Measurements from ENCODE around the gene ELFN2. TPM values are rescaled to one million over a fixed set of nuclear protein-coding genes. Genes with fewer than 3 reads are reported as not detected.

ELFN2 gene
- total RNA-seq, 1 donor from 2014 or later: 0.05 TPM

DNA sequence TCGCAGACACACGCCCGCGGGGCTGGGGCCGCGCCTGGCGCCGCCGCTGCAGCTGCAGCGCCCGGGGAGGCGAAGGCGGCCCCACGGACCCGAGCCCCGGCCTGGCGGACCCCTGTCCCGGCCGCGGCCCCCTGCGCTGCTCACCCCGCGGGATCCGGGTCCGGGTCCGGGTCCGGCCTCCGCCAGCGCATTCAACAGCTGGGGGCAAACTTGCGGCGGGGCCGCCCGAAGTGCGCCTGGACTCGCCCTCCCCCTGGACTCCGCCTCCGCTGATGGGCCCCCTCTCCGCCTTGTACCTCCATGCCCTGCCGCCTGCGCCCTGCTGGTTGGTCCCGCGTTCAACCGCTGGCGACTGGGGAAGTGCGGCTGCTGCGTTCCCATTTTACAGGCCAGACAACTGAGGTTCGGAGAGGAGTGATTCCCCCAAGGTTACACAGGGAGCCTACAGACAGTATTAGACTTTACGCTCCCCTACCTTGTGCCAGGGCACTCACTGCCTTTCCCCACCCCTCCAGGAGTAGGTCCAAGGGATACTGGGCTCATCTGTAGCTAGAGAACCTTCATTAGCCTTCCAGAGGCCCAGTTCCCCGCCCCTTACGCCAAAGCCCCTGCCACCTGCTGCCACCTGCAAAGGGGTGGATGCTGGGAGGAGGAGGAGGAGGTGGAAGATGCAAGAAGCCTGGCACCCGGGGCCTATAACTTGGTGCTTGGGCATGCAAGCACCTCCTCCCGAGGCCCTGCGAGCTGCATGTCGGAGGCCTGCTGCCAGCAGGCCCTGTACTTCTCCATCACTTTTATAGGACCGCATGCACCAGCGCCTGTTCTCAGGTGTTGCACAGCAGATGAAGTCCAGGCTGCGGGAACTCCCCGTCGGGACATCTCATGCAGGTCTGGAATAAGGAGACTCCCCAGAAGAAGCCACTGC lies 694 bp upstream of the ELFN2 start:
- no peak for DNase-seq (ENCODE audit: low read depth)

DNA sequence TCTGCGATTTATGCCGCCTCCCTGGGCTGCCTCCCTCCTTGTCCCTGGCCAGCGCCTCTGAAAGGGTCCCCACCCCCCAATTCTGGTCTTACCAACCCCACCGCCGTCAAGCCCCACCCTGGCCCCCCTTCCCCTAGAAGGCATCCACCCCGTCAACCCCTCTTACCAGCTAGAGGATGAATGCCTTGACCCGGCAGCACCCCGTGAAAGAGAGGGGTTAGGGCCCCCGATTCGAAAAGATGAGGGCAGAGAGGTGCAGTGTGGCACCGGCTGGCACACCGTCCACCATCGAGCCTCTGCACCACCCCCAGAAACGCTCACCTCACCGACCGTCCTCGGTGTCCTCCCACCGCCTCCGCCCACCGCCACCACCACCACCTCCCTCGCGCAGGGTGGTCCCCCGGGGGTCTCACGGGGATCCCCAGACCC lies 559 bp downstream of the ELFN2 start:
- DNase-seq (ENCODE audit: low read depth): no peak

DNA sequence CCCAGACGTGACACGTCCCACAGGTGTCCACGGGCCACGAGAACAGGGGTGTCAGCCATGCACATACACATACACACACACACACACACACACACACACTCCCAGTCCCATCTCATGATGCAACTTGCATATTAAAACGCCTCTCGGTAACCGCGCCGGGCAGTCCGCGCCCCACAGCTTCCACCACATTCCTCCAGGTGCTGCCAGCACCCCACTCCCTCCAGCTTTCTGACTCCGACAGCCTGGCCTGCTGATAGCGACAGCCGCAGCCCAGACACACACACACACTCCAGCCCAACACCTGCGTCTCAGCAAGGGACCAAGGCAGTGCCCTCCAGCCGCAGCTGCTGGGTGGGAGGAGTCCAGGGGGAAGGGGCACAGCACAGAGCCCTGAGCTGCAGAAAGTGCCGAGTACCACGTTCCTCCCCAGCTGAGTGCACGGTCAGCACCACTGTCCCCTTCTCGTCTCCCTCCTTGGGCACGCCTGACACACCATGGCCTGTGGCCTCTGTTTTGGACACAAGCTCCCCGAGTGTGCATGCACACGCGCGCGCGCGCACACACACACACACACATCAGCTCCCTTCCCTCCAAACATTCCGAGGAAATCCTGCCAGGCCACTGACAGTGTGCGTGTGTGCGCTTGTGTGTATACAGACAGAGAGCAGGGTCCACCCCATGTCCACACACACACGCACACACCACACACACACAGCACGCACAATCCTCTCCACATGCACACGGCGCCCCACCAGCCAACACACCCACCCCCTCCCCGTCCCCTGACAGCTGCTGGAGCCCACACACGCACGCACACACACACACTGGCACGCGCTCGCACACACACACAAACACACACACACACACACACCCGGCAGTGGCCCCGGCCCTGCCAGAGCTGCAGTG lies 1.2 kb downstream of the ELFN2 start:
- peak; percentile 75 for DNase-seq (ENCODE audit: low read depth)

DNA sequence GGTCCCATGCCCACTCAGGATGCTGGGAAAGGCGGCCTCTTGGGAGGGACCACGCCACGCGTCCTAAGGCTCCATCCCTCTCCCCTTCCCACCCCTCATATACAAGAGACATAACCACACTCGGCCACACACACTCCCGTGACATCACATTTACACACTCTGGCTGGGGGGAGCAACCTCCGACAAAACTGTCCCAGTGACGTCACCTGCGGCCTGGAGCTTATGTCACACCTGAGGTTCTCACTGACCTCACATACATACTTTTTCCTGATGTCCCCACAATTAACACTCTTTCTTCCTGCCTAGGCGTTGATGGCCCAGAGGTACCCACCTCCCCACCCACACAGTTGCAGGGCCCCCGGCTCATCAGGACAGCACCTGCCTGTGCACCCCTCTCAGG lies 1.9 kb downstream of the ELFN2 start:
- DNase-seq (ENCODE audit: low read depth): no peak

DNA sequence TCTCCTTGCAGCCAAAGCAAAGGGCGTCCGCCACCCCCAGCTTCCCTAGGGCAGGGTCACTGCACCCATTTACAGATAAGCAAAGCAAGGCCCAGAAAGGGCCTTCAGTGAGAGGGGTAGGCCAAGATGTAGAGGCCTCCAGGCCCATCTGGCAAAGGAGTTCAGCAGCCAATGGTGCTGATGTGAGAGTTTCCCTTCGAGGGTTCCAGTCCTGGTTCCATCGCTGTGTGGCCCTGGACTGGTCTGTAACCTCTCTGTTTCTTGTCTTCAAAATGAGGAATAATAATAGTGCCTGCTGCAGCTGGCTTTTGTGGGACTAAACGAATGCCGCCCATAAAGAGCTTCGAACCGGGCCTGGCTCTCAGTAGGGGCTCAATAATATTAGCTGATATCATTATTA lies 4.0 kb downstream of the ELFN2 start:
- DNase-seq (ENCODE audit: low read depth): no peak

DNA sequence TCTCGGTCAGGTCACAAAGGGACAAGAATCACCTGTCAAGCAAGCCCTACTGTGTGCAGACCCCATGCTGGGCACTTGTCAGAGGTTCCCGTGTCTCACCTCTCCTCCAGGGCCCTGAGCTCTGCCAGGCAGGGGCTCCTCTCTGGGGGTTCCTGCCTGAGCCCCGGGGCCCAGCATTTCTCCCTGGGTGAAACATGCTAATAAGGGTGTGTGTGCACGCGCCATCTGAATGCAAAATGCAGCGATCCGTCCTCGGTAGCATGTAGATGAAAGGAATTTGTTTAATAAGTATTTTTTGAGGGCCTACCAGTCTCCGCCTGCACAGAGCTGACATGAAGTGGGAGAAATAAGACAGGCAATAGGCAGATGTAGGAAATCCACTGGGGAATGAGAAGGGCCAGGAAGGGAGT lies 5.8 kb downstream of the ELFN2 start:
- DNase-seq (ENCODE audit: low read depth): no peak

DNA sequence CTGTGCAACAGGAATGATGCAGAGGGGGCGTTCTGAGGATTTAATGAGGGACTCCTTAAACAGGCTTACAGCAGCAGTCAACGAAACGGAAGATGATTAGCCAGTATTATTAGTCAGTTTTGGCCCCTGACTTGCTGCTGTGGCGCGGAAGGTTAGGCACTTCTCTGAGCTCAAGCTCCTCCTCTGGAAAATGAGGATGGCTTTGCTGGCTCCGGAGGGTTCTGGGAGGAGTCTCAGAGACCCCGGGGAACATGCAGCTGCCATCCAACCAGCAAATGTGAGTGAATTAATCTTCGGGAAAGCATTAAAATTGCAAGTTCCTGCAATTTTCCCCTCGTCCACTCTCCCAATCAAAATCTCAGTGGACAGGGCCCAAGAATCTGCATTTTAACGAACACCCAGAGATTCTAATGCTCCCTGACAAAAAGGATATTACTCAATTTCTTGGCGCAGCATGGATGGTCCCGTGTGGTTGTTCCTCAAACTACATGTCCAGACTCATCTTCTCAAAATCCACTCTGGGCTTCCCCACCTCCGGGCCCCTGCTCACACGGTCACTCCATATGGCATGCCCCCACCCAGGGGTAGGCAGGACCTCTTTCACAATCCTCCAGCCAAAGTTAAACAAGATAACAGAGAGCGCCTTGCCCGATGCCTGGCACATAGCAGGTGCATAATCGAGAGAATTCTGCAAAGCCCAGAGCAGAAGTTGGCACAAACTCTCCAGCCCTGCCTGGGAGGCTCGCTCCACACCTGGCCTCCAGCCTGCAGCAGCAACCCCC lies 6.4 kb downstream of the ELFN2 start:
- DNase-seq (ENCODE audit: low read depth): no peak

DNA sequence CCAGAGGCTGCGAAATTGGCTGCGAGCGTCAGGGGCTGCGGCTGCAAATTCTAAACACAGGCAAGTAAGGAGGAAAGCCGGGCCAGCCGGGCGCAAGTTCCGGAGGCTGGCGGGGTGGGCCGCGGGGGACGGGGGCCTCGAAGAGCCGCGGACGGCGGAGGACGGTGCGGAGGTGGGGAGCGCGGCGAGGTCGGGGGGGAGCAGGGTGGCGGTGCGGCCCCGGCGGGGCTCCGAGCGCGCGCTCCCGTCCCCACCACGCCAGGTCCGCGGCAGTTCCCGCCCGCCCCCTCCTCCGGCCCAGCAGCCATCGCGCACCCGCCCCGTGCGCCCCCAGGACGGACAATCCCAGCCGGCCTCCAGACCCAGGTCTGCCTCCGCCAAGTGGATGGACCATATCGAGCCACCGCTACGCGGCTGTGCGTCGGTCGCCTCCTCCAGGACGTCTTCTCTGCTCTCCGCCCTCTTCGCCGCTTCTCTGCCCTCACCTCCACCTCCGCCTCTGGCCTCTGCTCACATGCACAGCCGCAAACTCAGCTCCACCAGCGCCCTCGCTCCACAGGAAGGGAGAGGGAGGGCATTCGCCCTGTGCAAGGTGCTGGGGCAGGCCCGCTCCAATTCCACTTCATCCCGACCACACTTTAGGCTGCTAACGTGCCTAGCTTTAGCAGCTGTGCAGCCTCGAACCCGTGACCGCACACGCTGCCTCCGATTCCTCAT lies 7.2 kb downstream of the ELFN2 start:
- DNase-seq (ENCODE audit: low read depth): no peak

DNA sequence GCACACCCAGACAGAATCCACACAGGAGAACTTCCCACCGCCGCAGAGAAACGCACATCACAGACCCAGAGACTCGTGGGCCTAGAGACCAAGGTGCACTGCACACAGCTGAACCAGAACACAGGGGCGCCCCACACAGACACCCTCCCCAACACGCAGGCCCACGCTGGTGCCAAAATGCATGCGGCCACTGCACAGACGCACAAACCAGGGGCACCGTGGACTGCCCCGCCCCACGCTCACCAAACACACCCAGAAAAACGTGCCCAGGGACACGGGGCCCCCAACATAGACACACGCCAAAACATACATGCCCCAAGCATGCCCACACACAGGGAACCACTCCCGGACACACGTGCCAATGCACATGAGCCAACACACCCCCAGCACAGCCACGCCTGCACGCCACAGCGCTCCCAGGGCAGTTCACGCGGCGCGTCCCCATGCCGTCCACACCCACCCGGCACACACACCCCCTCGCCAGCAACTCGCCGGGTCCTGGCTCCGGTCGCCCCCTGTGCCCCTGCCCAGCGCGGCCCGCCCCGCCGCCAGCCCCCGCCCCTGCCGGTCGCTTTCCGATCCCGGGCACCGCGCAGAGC lies 7.8 kb downstream of the ELFN2 start:
- no peak for DNase-seq (ENCODE audit: low read depth)

DNA sequence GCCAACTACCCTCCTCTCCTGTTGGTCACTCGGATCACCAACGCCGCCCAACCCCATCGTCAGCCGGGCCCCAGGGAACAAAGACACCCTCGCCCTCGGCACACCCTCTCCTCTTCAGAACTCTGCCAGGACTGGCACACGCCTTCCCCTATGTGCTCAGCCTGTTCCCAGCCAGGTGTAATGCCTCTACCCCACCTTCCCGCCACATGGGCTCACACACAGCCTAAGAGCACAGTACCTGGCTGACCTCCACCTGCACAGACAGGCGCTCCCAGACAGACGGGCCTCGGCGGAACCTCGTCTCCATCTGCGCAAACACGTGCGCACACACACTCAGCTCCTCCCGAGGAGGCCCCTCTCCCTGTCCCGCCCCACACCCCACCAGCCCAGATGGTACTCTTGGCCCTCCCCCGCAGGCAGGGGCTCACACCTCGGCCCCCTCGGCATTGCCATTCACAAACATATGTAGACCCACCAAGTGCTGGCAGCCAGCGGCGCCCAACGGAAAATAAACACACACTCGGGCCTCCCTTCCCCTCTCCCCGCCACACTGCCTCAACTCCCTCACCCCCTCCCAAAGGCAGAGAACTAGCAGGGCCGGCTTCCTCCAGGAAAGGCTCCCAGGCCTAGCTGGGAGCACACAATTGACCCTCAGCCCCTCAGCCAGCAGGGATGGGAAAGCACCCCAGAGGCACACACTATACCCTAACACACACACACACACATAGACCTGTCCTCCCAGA lies 8.5 kb downstream of the ELFN2 start:
- no peak for DNase-seq (ENCODE audit: low read depth)

DNA sequence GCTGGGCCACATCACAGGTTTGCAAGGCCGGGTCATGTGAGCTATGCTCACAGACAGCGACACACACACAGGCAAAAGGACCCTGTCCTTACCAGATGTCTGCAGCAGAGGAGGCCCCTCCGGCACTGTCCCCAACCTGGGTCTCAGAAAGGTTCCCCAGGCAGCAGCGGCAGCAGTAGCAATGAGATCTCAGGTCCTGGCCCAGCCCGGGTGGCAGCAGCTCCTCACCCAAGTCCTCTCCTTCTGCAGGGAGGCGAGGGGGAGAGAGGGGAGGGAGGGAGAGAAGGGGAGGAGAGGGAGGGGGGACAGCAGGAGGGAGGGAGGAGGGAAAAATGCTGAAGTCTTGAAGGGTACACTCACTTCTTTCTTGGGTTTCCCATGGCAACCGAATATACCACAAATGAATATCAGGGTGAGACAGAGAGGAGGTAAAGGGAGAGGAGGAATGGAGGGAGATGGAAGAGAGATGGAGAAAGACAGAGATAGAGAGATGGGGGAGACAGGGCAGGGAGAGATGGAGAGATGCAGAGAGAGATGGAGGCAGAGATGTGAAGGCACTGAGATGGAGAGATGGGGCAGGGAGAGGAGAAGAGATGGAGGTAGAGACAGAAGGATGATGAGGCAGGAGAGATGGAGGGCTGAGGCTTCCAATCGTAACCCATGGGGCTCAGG lies 9.5 kb downstream of the ELFN2 start:
- no peak for DNase-seq (ENCODE audit: low read depth)

DNA sequence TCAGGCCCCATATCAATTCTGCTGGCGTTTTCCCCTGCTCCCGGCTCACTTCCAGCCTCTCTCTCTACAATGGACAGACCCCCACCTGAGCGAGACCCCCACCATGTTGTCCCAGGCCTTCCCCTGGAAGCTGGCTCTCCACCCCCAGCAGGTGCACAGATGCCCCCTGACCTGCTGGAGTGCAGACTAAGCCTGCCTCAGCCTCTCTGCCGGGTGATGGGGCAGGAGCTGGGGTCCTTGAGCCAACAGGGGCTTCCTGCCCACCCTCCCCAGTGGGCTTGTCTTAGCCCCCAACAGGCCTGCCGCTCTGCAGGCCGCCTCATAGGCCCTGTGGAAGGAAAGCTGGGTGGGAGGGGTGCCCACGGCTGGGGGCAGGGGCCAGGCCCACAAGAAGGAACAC lies 10.0 kb downstream of the ELFN2 start:
- DNase-seq (ENCODE audit: low read depth): no peak

DNA sequence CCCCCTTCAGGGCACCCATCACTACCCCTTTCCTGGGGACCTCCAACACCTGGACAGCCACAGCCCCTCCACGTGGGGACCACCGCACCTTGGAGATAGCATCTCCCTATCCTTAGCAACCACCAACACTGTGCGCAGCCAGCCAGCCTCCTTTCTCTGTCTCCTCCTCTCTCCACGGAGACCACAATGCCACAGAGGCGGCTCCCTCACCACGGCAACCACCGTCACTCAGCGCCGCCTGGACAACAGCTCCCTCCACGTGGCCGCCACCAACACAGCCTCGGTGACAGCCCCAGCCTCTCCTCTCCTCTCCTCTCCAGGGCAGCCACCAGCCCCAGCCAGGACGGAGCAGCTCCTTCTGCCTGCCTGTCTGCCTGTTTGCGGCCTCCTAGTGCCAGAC lies 10.5 kb downstream of the ELFN2 start:
- DNase-seq (ENCODE audit: low read depth): peak; percentile 49

DNA sequence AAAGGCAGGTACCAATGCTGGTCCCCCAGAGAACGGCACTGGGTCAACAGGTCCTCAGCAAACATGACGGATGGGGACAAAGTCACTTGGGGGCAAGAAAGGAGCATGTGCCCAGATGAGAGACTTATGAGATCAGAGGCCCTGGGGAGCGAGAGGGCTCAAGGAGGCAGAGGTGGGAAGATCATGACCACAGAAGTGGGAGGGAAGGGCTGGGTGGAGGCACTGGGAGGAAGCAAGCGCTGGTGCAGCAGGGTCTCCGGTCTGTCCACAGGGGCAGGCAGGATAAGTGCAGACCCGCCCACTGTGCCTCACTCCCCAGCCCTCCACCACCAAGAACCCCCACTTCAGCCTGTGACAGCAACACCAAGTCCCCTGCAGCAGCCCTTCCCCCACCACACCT lies 10.9 kb downstream of the ELFN2 start:
- DNase-seq (ENCODE audit: low read depth): no peak

DNA sequence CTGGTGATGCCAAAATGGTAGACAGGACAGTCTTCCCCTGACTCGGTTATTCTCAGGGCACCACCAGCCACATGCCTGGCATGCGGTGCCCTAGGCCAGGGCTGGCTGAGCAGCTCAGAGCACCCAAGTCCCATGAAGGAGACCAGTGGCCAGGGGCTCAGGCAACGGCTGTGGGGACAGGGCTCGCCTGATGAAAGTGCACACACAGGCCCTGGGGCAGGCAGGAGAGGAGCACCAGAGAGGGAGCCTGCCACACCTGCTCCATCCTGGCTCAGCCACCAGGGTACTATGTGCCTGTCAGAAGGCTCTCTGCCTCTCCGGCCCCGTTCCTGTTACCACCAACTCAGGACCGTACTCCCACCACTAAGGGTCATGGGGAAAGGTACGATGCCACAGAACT lies 12.1 kb downstream of the ELFN2 start:
- no peak for DNase-seq (ENCODE audit: low read depth)

DNA sequence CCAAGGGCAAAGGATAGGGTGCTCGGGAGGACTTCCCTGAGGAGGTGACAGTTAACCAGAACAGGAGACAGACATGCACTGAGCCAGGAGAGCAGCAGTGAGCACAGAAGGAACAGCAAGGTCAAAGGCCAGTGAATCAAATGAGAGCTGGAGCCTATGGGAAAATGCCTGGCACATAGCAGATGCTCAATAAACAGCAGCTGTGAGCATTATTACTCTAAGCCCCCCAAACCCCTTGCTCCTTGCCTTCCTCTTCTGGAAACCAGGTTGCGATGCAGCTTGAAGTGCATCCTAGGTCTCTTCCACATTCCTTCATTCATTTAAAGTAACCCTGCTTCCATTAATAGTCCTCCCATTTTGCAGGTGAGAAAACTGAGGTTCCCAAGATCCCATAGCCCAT lies 13.0 kb downstream of the ELFN2 start:
- no peak for DNase-seq (ENCODE audit: low read depth)

DNA sequence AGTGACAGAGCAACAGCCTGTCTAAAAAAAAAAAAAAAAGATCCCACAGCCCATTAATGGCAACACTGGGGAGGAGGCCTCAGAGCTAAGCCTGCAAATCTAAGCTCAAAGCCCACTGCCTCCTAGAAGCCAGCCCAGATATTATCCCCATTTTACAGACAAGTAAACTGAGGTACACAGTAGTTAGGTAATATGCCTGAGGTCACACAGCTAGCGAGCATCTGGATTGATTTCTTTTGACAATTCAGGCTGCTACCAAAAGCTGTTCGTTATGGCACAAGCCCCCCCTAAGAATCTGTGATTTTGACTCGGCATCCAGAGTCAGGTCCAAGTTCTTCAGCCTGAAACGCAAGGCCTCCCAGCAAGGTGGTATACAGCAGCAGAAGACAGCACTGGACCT lies 13.7 kb downstream of the ELFN2 start:
- no peak for DNase-seq (ENCODE audit: low read depth)

DNA sequence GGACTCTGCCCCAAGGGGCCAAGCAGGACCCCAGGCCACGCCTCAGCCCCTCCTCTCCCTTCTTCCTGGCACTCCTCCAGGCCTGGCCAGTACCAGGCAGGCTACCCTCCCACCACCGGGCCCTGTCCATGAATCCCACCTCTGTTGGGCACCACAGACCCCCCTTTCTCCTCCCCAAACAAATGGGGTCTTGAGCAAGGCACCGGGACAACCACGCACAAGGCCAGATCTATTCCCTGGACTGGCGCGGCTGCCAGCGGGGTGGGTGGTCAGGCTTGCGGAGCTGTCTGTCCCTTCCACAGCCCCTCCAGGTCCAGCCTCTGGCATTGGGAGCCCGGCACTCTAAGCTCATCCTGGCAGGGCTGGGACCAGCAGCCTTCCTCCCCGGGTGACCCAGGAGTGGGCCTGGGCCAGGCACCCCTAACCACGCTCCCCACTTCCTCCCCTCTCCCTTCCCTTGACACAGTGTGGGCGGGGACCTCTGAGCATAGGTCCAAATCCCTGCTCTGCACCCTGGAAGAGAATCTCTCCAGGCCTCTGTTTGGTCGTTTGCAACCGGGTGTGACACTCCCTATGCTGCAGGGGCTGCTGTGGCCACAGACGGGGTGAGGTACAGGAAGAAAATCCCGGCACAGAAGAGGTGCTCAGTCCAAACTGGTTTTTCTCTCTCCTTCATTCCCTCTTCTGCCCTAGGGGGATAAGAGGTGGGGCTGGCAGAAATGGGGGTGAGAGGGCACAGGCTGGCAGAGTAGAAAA lies 14.6 kb downstream of the ELFN2 start:
- no peak for DNase-seq (ENCODE audit: low read depth)

Measured in myocyte (in vitro differentiated cells).